Measurements from ENCODE around the gene PDGFB. TPM values are rescaled to one million over a fixed set of nuclear protein-coding genes. Genes with fewer than 3 reads are reported as not detected.
A peak's percentile ranks its signal among the peaks of the same experiment; 100 is the strongest.

PDGFB gene
- total RNA-seq, 1 experiment from 2014 or later = 13.1 TPM

- peak overlapping the region; percentile 67 for H3K9ac ChIP-seq (ENCODE audit: low read length)
- no peaks in the 10 kb centered on the region for H3K9me2 ChIP-seq (ENCODE audit: insufficient read depth)
- ATAC-seq = peak; percentile 82
- H3K9me3 ChIP-seq (ENCODE audit: control insufficient read depth in 1 of 2, insufficient read depth in 1 of 2, low read depth in 1 of 2, low read length in 2 of 2) = no peaks in the 10 kb centered on the region
- peak; percentile 93 for DNase-seq (ENCODE audit: low read depth, low spot score)
- TF ChIP-seq POLR2A (IDR thresholded peaks at IDR 0.05; ENCODE audit: borderline replicate concordance, extremely low read depth, insufficient read depth, insufficient read length) (peak; percentile 86), ZFX (IDR thresholded peaks at IDR 0.05) (peak; percentile 68; the same call in 1 of the 2 replicates), POLR2AphosphoS5 (IDR thresholded peaks at IDR 0.05; ENCODE audit: low read depth, low read length) (peak; percentile 71), SP1 (IDR thresholded peaks at IDR 0.05; ENCODE audit: low read depth) (no peak), YY1 (IDR thresholded peaks at IDR 0.05; ENCODE audit: extremely low read depth, insufficient replicate concordance, low read depth, low read length) (peak; percentile 19)
- no peak overlapping the region for H2AFZ ChIP-seq (ENCODE audit: low read depth, low read length, poor library complexity, severe bottlenecking)
- peak overlapping the region; percentile 98 for H3K27ac ChIP-seq (ENCODE audit: low read depth, low read length)
- no peaks in the 10 kb centered on the region for H3K27me3 ChIP-seq (ENCODE audit: insufficient read depth, low read length)
- no TSS peak for BruUV-seq (replicated peaks)
- H3K4me2 ChIP-seq (ENCODE audit: low read length) = peak overlapping the region; percentile 87
- H3K4me3 ChIP-seq (replicated peaks in 1 of 2; ENCODE audit: low read depth in 1 of 2, low read length in 2 of 2) = peak overlapping the region; percentile 18 to 41
- H3K4me1 ChIP-seq (ENCODE audit: control insufficient read depth in 1 of 2, insufficient read depth in 2 of 2, low read length in 2 of 2) = peaks cover 61 to 95% of the 10 kb centered on the region in 2 experiments
- CTCF ChIA-PET = interaction anchor here (1.1 to 2.7 kb wide), 4 partner anchors 10 to 523 kb away, joined by 3 to 11 read pairs (median 3); no protein-coding TSS in a partner anchor
- RAD21 ChIA-PET (ENCODE audit: low non-redundant PET in 1 of 2, low total read pairs in 2 of 2, uncharacterized antibody in 2 of 2, unreplicated experiment in 2 of 2) = interaction anchor here (0.7 to 2.5 kb wide), 5 partner anchors 17 to 78 kb away, joined by 3 to 5 read pairs (median 4); no protein-coding TSS in a partner anchor
- POLR2A ChIA-PET = interaction anchor here (1.0 to 3.3 kb wide), 8 partner anchors 14 to 140 kb away, joined by 3 to 20 read pairs (median 5); partner anchors contain the start of genes CBX7, PDGFB and RPL3
- H4K20me1 ChIP-seq (ENCODE audit: insufficient read depth) = no peaks in the 10 kb centered on the region
- H3K36me3 ChIP-seq (ENCODE audit: control insufficient read depth in 1 of 2, insufficient read depth in 2 of 2, low read length in 2 of 2) = no peaks in the 10 kb centered on the region
- intact Hi-C loops (cut with micrococcal nuclease) = loop anchor here (5.0 kb wide), 2 partner anchors 50 to 120 kb away; partner anchors contain the start of gene PDGFB
- H3K79me2 ChIP-seq (ENCODE audit: insufficient read depth, low read length) = no peaks in the 10 kb centered on the region
Measured at GRCh38 chr22:39292561-39293074, 47.8 kb upstream of the PDGFB start.

- Histone ChIP-seq H3K9me2 (ENCODE audit: insufficient read depth) (no peaks in the 10 kb centered on the region), H3K4me1 (ENCODE audit: control insufficient read depth in 1 of 2, insufficient read depth in 2 of 2, low read length in 2 of 2) (peaks cover 57 to 91% of the 10 kb centered on the region in 2 experiments), H3K9ac (ENCODE audit: low read length) (peak overlapping the region; percentile 67), H3K27me3 (ENCODE audit: insufficient read depth, low read length) (no peaks in the 10 kb centered on the region), H3K4me3 (replicated peaks in 1 of 2; ENCODE audit: low read depth in 1 of 2, low read length in 2 of 2) (peak overlapping the region; percentile 18 to 41), H3K27ac (ENCODE audit: low read depth, low read length) (peak overlapping the region; percentile 98), H4K20me1 (ENCODE audit: insufficient read depth) (no peaks in the 10 kb centered on the region), H3K4me2 (ENCODE audit: low read length) (peak overlapping the region; percentile 87), H3K36me3 (ENCODE audit: control insufficient read depth in 1 of 2, insufficient read depth in 2 of 2, low read length in 2 of 2) (no peaks in the 10 kb centered on the region), H2AFZ (ENCODE audit: low read depth, low read length, poor library complexity, severe bottlenecking) (no peak overlapping the region), H3K9me3 (ENCODE audit: control insufficient read depth in 1 of 2, insufficient read depth in 1 of 2, low read depth in 1 of 2, low read length in 2 of 2) (no peaks in the 10 kb centered on the region), H3K79me2 (ENCODE audit: insufficient read depth, low read length) (no peaks in the 10 kb centered on the region)
- TF ChIP-seq TCF7L2 (IDR thresholded peaks at IDR 0.05; ENCODE audit: borderline replicate concordance, extremely low read depth, insufficient read depth, insufficient read length) = peak; percentile 82
- TF ChIP-seq JUND (IDR thresholded peaks at IDR 0.05) = no peak
- POLR2A ChIA-PET = interaction anchor here (1.0 to 3.3 kb wide), 7 partner anchors 15 to 140 kb away, joined by 3 to 20 read pairs (median 4); partner anchors contain the start of genes CBX7, PDGFB and RPL3
- ATAC-seq (peak; percentile 54), DNase-seq (ENCODE audit: low read depth, low spot score) (no peak)
- RAD21 ChIA-PET (ENCODE audit: low non-redundant PET in 1 of 2, low total read pairs in 2 of 2, uncharacterized antibody in 2 of 2, unreplicated experiment in 2 of 2) = interaction anchor here (0.7 to 2.5 kb wide), 5 partner anchors 17 to 77 kb away, joined by 3 to 5 read pairs (median 4); no protein-coding TSS in a partner anchor
- intact Hi-C loops (cut with micrococcal nuclease) = loop anchor here (5.0 kb wide), 2 partner anchors 50 to 120 kb away; partner anchors contain the start of gene PDGFB
- CTCF ChIA-PET = interaction anchor here (1.1 to 2.7 kb wide), 4 partner anchors 11 to 523 kb away, joined by 3 to 11 read pairs (median 3); no protein-coding TSS in a partner anchor
- BruUV-seq (replicated peaks) = TSS peak; percentile 88
Measured at GRCh38 chr22:39292031-39292462, 47.3 kb upstream of the PDGFB start.

Measured in HCT116 (cell line).